ENCODE results near the gene WWOX.

The WWOX gene

DNA sequence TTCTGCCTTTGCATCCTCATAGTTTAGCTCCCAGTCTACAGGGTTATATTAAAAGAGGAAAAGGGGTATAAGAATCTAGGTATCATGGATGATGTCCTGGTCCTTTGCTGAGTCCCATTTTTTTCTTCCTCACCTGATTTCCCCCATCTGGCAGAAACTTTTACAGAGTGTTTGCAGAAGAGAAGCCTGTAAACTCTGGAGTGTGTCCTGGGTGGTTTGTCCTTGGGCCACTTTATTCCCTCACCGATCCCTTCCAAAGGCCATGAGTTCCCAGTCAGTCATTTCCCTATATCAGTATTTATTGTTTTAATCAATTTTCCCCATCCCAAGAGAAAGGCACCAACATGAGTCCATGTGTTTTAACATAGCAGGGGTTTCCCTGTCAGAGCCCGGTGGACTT is 638.2 kb downstream of the WWOX start:
- Histone ChIP-seq H3K27me3 (replicated peaks; ENCODE audit: control insufficient read depth, insufficient read depth, low read length) (no peaks in the 10 kb centered on the region), H3K4me3 (ENCODE audit: low read length) (no peak overlapping the region), H3K36me3 (ENCODE audit: control insufficient read depth, insufficient read depth, low read length, severe bottlenecking) (no peaks in the 10 kb centered on the region), H3K9ac (ENCODE audit: low read length) (no peak overlapping the region), H3K9me3 (ENCODE audit: control insufficient read depth, low read length) (no peaks in the 10 kb centered on the region), H3K4me1 (ENCODE audit: control insufficient read depth, insufficient read depth, low read length) (no peaks in the 10 kb centered on the region)
- DNase-seq (ENCODE audit: low read depth): no peak

DNA sequence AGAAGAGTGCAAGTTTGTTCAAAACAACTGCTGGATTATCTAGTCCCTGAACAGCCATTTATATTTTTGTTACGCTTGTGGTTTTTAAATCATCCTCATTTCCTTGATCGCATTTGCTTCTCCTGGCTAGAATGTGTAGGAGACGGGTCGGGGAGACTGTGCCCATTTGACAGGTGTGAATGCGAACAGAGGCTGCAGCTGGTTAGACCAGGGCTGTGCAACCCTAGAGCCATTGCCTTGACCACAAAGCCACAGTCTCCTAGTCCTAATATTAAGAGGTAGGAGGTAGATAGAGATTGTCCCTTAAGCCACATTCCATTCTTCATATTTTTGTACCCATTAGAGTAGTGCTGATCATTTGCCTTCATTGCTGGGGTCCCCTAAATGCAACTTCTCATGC is 639.1 kb downstream of the WWOX start:
- Histone ChIP-seq H3K27me3 (replicated peaks; ENCODE audit: control insufficient read depth, insufficient read depth, low read length) (no peaks in the 10 kb centered on the region), H3K4me1 (ENCODE audit: control insufficient read depth, insufficient read depth, low read length) (no peaks in the 10 kb centered on the region), H3K36me3 (ENCODE audit: control insufficient read depth, insufficient read depth, low read length, severe bottlenecking) (no peaks in the 10 kb centered on the region), H3K9me3 (ENCODE audit: control insufficient read depth, low read length) (no peaks in the 10 kb centered on the region), H3K4me3 (ENCODE audit: low read length) (no peak overlapping the region), H3K9ac (ENCODE audit: low read length) (no peak overlapping the region)
- DNase-seq (ENCODE audit: low read depth): no peak

- Histone ChIP-seq H3K9ac (ENCODE audit: low read length) (no peak overlapping the region), H3K27me3 (replicated peaks; ENCODE audit: control insufficient read depth, insufficient read depth, low read length) (no peaks in the 10 kb centered on the region), H3K9me3 (ENCODE audit: control insufficient read depth, low read length) (no peaks in the 10 kb centered on the region), H3K4me1 (ENCODE audit: control insufficient read depth, insufficient read depth, low read length) (peaks cover 7% of the 10 kb centered on the region), H3K4me3 (ENCODE audit: low read length) (no peak overlapping the region), H3K36me3 (ENCODE audit: control insufficient read depth, insufficient read depth, low read length, severe bottlenecking) (no peaks in the 10 kb centered on the region)
- no peak for DNase-seq (ENCODE audit: low read depth)
Measured at GRCh38 chr16:78740269-78740668, 640.8 kb downstream of the WWOX start.

GRCh38 chr16:78742501-78743283 is 643.2 kb downstream of the WWOX start:
- Histone ChIP-seq H3K9ac (ENCODE audit: low read length) (no peak overlapping the region), H3K4me1 (ENCODE audit: control insufficient read depth, insufficient read depth, low read length) (peaks cover 8% of the 10 kb centered on the region), H3K9me3 (ENCODE audit: control insufficient read depth, low read length) (no peaks in the 10 kb centered on the region), H3K27me3 (replicated peaks; ENCODE audit: control insufficient read depth, insufficient read depth, low read length) (no peaks in the 10 kb centered on the region), H3K4me3 (ENCODE audit: low read length) (no peak overlapping the region), H3K36me3 (ENCODE audit: control insufficient read depth, insufficient read depth, low read length, severe bottlenecking) (no peaks in the 10 kb centered on the region)
- DNase-seq (ENCODE audit: low read depth): no peak

GRCh38 chr16:78743556-78743955 is 644.1 kb downstream of the WWOX start:
- no peaks in the 10 kb centered on the region for H3K27me3 ChIP-seq (replicated peaks; ENCODE audit: control insufficient read depth, insufficient read depth, low read length)
- no peaks in the 10 kb centered on the region for H3K36me3 ChIP-seq (ENCODE audit: control insufficient read depth, insufficient read depth, low read length, severe bottlenecking)
- H3K9me3 ChIP-seq (ENCODE audit: control insufficient read depth, low read length): no peaks in the 10 kb centered on the region
- no peak overlapping the region for H3K4me3 ChIP-seq (ENCODE audit: low read length)
- DNase-seq (ENCODE audit: low read depth): no peak
- H3K4me1 ChIP-seq (ENCODE audit: control insufficient read depth, insufficient read depth, low read length): peaks cover 8% of the 10 kb centered on the region
- H3K9ac ChIP-seq (ENCODE audit: low read length): no peak overlapping the region

GRCh38 chr16:78744099-78744498 is 644.6 kb downstream of the WWOX start:
- Histone ChIP-seq H3K4me3 (ENCODE audit: low read length) (no peak overlapping the region), H3K27me3 (replicated peaks; ENCODE audit: control insufficient read depth, insufficient read depth, low read length) (no peaks in the 10 kb centered on the region), H3K4me1 (ENCODE audit: control insufficient read depth, insufficient read depth, low read length) (peaks cover 8% of the 10 kb centered on the region), H3K9ac (ENCODE audit: low read length) (no peak overlapping the region), H3K36me3 (ENCODE audit: control insufficient read depth, insufficient read depth, low read length, severe bottlenecking) (no peaks in the 10 kb centered on the region), H3K9me3 (ENCODE audit: control insufficient read depth, low read length) (no peaks in the 10 kb centered on the region)
- DNase-seq (ENCODE audit: low read depth): no peak

DNA sequence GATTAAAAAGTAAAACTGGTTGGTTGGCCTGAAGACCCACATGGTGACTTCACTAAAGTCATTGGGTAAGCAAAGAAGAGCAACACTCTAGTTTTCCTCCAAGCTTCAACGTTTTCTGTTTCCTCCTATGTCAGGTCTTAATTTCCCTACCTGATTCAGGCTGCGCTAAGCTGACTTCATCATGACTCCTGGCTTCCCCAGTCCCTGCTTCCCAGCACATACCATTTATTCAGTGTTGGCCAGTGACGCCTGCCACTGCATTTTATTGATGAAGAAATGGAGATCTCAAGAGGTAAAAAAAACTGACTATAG is 645.3 kb downstream of the WWOX start:
- Histone ChIP-seq H3K27me3 (replicated peaks; ENCODE audit: control insufficient read depth, insufficient read depth, low read length) (no peaks in the 10 kb centered on the region), H3K4me3 (ENCODE audit: low read length) (no peak overlapping the region), H3K9ac (ENCODE audit: low read length) (no peak overlapping the region), H3K9me3 (ENCODE audit: control insufficient read depth, low read length) (no peaks in the 10 kb centered on the region), H3K4me1 (ENCODE audit: control insufficient read depth, insufficient read depth, low read length) (peaks cover 8% of the 10 kb centered on the region), H3K36me3 (ENCODE audit: control insufficient read depth, insufficient read depth, low read length, severe bottlenecking) (no peaks in the 10 kb centered on the region)
- DNase-seq (ENCODE audit: low read depth): no peak

- H3K27me3 ChIP-seq (replicated peaks; ENCODE audit: control insufficient read depth, insufficient read depth, low read length): no peaks in the 10 kb centered on the region
Measured at GRCh38 chr16:78745108-78746019, 645.9 kb downstream of the WWOX start.

DNA sequence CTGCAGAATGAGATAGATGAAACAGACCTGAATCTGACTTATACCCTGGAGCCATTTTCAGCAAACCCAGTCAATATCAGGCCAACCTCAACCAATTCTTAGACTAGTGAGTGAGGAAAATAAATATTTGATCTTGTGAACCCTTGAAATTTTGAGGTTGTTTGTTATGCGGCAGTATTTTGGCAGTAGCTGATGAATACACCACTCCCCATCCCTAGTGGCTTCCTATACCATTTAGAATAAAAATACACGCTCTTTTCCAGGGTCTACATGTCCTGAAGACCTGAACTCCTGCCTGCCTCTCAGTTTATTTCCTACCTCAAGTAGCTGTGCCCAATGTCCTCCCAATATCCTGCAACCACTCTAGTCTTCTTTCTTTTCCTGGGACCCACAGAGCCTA is 647.3 kb downstream of the WWOX start:
- H3K4me1 ChIP-seq (ENCODE audit: control insufficient read depth, insufficient read depth, low read length): peaks cover 8% of the 10 kb centered on the region
- no peaks in the 10 kb centered on the region for H3K9me3 ChIP-seq (ENCODE audit: control insufficient read depth, low read length)
- no peaks in the 10 kb centered on the region for H3K36me3 ChIP-seq (ENCODE audit: control insufficient read depth, insufficient read depth, low read length, severe bottlenecking)
- H3K27me3 ChIP-seq (replicated peaks; ENCODE audit: control insufficient read depth, insufficient read depth, low read length): no peaks in the 10 kb centered on the region
- no peak overlapping the region for H3K9ac ChIP-seq (ENCODE audit: low read length)
- DNase-seq (ENCODE audit: low read depth): no peak
- no peak overlapping the region for H3K4me3 ChIP-seq (ENCODE audit: low read length)

More at GRCh38 chr16:78745108-78746019, 645.9 kb downstream of the WWOX start:
- H3K36me3 ChIP-seq (ENCODE audit: control insufficient read depth, insufficient read depth, low read length, severe bottlenecking): no peaks in the 10 kb centered on the region
- H3K9me3 ChIP-seq (ENCODE audit: control insufficient read depth, low read length): no peaks in the 10 kb centered on the region
- H3K4me3 ChIP-seq (ENCODE audit: low read length): no peak overlapping the region
- no peak overlapping the region for H3K9ac ChIP-seq (ENCODE audit: low read length)
- no peak for DNase-seq (ENCODE audit: low read depth)
- peaks cover 8% of the 10 kb centered on the region for H3K4me1 ChIP-seq (ENCODE audit: control insufficient read depth, insufficient read depth, low read length)

- H3K27me3 ChIP-seq (replicated peaks; ENCODE audit: control insufficient read depth, insufficient read depth, low read length): no peaks in the 10 kb centered on the region
- DNase-seq (ENCODE audit: low read depth): no peak
- no peak overlapping the region for H3K9ac ChIP-seq (ENCODE audit: low read length)
- peaks cover 8% of the 10 kb centered on the region for H3K4me1 ChIP-seq (ENCODE audit: control insufficient read depth, insufficient read depth, low read length)
- no peaks in the 10 kb centered on the region for H3K36me3 ChIP-seq (ENCODE audit: control insufficient read depth, insufficient read depth, low read length, severe bottlenecking)
- H3K9me3 ChIP-seq (ENCODE audit: control insufficient read depth, low read length): no peaks in the 10 kb centered on the region
- H3K4me3 ChIP-seq (ENCODE audit: low read length): no peak overlapping the region
Measured at GRCh38 chr16:78748220-78748929, 648.9 kb downstream of the WWOX start.

GRCh38 chr16:78749745-78750268 is 650.4 kb downstream of the WWOX start:
- no peaks in the 10 kb centered on the region for H3K9me3 ChIP-seq (ENCODE audit: control insufficient read depth, low read length)
- H3K27me3 ChIP-seq (replicated peaks; ENCODE audit: control insufficient read depth, insufficient read depth, low read length): no peaks in the 10 kb centered on the region
- no peak overlapping the region for H3K4me3 ChIP-seq (ENCODE audit: low read length)
- no peak overlapping the region for H3K9ac ChIP-seq (ENCODE audit: low read length)
- no peaks in the 10 kb centered on the region for H3K36me3 ChIP-seq (ENCODE audit: control insufficient read depth, insufficient read depth, low read length, severe bottlenecking)
- H3K4me1 ChIP-seq (ENCODE audit: control insufficient read depth, insufficient read depth, low read length): peaks cover 6% of the 10 kb centered on the region
- no peak for DNase-seq (ENCODE audit: low read depth)
